NCI-H446 (cell line): ENCODE measurements around the gene MAG.

Experiments used
- DNase-seq, 2 experiments: peaks; one replicate each; lab custom pipeline; 2025; lab: John Stamatoyannopoulos, UW

MAG gene, protein sequence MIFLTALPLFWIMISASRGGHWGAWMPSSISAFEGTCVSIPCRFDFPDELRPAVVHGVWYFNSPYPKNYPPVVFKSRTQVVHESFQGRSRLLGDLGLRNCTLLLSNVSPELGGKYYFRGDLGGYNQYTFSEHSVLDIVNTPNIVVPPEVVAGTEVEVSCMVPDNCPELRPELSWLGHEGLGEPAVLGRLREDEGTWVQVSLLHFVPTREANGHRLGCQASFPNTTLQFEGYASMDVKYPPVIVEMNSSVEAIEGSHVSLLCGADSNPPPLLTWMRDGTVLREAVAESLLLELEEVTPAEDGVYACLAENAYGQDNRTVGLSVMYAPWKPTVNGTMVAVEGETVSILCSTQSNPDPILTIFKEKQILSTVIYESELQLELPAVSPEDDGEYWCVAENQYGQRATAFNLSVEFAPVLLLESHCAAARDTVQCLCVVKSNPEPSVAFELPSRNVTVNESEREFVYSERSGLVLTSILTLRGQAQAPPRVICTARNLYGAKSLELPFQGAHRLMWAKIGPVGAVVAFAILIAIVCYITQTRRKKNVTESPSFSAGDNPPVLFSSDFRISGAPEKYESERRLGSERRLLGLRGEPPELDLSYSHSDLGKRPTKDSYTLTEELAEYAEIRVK

DNA sequence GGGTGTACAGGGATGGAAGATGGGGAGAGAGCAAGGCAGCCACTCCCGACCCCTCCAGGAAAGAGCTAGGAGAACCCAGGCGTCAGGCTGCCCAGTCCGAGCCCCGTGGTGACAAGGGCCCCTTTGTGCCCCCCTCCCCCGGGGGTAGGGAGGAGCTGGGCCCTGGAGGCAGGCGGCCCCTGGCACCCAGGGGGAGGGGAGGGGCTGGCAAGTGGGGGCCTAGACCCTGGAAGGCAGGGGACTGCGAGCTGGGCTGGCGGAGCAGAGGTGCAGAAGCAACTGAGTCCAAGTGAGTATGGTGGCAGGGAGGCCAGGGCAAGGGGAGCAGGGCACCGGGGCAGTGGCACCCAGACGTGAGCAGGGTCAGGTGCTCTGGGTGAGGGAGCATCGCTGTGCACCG, at the start of gene MAG:
TSS of gene MAG (plus strand) at position 246 of the 400 bp plus-strand sequence. CDS start 3,248 bp downstream, outside the sequence.
- no peak for DNase-seq

DNA sequence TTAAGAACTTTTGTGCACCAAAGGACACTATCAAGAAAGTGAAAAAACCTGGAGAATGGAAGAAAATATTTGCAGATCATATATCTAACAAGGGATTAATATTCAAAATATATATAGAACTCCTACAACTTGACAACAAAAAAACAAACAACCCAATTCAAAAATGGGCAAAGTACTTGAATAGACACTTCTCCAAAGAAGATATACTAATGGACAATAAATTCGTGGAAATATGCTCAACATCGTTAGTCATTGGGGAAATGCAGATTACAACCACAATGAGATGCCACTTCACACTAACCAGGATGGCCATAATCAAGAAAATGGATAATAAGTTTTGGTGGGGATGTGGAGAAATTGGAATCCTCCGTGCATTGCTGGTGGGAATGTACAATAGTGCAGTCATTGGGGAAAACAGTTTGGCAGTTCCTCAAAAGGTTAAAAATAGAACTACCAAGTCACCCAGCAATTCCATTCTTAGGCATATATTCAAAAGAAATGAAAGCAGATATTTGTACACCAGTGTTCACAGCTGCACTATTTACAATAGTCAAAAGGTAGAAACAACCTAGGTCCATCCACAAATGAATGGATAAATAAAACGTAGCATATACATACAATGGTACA, 45.4 kb upstream of the MAG start:
- DNase-seq = no peak

DNA sequence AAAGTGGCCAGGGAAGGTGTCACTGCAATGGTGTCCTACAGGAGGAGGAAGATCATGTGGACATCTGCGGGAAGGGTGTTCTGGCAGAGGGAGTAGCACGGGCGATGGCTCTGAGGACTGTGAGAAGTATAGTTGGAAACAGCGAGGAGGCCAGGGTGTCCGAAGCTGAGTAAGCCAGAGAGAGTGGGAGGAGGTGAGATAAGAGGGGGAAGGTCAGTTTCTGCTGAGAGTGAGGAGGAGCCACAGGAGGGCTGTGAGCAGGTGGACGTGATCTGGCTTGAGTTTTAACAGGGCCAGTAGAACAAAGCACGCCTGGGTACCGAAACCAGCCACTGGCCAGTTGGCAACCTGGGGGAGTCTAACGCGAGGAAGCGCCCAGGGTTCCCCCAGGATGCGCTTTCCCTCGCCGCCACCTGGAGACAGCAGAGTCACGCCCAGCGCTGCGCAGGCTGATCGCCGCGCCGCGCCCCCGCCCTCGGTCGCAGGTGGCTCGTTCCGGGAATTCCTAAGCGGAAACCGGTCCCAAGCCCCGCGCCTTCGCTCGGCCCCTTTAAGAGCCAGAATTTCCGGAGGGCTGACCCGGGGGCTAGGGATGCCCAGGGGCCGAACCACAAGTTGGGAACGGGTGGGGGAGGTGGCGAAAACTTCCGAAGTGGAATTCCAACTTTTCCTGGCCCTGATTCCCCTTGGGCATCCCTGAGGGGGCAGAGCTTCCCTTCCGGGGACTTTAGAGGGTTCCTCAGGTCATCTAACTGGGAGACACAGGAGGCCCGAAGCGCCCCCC, 44.2 kb upstream of the MAG start:
- DNase-seq = no peak

DNA sequence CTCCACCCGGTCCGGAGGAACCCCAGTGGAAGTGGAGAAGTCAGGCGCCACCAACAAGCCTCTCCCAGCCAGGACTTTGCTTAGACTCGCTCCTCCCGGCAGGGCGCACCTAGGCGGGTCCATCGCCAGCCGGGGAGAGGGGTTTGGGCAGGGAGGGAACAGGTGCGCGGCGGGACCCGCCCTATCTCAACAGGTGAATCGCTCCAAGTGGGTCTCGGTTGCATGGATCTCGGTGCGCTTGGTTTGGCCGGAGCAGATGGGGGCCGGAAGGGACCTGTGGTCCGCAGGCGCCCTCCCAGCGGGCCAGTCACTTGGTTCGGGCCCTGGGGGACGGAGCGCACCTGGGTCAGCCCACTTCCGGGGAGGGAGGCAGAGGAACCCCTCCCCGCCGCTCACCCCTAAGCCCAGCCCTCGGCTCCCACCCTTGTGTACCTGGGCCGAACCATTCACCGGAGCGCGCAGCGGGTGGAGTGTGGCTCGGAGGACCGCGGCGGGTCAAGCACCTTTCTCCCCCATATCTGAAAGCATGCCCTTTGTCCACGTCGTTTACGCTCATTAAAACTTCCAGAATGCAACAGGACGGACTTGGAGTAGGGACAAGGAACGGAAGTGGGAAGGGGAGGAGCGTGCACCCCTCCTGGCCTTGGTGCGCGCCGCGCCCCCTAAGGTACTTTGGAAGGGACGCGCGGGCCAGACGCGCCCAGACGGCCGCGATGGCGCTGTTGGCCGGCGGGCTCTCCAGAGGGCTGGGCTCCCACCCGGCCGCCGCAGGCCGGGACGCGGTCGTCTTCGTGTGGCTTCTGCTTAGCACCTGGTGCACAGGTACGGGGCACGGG, 43.4 kb upstream of the MAG start, which contains the start of gene LSR:
TSS of gene LSR (plus strand) at position 693 of the 836 bp plus-strand sequence. CDS start at position 714, 21 bp downstream.
- DNase-seq = no peak

DNA sequence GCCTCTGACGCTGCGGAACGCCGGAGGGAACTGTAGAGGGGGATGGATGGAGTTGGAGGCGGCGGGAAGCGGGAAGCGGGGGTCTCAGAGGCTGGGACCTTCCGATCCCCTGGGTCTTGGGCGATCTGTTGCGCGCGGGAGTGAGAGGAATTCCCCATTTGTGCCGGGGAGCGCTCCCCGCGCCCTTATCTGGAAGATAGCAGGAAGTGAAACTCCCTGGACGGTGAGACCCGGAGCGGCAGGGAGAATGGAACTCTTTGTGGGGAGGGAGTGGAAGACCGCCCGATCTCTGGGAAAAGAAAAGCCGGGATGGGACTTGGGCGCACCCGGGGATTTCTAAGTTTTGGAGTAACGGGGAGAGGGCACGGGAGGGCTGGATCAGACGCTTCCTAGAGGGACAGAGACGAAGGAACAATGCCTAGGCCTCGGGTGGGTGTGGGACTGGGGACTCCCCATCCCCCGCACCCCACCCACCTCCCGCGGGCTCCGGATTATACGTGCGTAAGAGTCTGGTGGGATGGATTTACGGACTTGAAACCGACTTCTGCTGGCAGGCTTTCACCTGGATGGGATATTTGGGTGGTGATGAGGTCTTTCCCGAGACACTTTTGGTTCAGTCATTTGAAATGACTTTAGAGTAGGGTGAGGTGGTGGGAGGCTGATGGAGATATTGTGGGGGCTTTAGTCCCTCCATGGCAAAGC, 42.7 kb upstream of the MAG start:
- DNase-seq = no peak

DNA sequence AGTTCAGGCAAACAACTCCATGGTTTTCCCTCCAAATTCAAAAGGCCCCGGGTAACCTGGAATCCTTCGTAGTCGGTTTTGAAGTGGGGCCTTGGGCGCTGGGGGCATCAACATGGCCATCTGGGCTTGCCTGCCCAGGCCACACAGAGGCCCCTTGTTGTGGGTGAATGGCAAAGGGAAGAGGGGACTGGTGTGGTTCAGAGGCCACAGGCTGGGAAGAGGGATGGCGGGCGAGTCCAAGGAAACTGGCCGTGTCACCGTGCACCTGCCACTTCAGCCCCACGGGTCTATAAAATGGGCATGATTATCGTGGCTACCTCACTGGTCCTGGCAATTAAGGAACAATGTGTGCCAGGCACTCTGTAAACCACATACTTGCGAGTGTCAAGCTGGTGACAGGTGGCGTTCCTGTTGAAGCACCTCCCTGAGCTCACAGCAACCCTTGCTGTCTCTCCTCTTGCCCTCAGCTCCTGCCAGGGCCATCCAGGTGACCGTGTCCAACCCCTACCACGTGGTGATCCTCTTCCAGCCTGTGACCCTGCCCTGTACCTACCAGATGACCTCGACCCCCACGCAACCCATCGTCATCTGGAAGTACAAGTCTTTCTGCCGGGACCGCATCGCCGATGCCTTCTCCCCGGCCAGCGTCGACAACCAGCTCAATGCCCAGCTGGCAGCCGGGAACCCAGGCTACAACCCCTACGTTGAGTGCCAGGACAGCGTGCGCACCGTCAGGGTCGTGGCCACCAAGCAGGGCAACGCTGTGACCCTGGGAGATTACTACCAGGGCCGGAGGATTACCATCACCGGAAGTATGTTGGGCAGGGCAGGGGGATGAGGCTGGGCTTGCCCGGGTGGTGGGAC, 41.9 kb upstream of the MAG start:
- DNase-seq = no peak

DNA sequence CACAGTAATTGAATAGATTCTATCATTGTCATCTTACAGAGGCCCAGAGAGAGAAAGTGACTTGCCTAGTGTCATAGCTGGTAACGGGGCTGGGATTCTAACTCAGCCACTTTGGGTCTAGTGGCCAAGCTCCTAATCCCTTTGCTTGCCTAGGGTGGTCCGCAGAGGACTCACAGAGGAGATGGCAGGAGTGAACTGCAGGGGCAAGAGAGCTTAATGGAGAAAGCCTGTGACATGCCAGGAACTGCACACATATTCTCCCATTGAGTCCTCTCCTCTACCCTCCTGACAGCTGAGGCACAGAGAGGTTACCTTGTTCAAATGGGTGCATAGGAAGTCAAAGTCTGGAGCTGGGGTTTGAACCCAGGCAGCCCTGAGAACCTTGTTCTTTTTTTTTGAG, 40.5 kb upstream of the MAG start:
- no peak for DNase-seq

DNA sequence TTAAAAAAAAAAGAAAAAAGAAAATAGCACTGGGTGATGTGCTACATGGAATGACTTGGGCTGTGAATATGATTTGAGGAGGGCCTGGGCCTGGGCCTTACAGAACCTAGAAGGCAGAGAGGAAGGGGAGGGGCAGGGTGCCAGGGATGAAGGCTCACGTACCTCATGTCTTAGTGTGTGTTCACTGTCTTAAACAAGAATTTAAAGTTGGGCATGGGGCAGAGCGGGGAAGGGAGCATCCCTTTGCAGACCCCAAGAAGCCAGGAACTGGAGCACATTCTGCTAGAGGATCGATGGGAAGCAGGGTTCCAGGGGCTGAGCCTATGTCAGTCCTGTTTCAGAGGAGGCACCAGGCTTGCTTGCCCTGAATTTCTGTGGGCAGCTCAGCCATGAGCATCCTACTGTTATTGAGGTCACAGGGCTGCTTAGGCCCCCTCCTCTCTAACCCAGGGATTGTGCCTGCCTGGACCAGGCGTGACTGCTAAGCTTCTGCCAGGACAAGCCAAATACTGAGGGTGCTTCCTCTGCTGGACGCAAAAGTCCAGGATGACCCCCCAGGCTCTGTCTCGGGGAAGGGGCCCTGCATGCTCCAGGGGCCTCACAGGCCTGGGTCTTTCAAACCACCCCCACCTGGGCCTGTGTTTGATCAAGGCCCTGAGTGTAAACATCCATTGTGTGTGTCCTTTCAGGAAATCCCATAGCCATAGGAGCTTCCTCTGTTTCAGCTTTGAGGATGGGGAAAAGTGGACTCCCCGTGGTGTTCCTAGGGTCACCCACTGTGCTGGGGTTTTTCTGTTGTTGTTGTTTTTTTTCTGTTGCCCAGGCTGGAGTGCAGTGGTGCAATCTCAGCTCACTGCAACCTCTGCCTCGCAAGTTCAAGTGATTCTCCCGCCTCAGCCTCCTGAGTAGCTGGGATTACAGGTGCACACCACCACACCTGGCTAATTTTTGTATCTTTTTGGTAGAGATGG, 38.4 kb upstream of the MAG start:
- no peak for DNase-seq

DNA sequence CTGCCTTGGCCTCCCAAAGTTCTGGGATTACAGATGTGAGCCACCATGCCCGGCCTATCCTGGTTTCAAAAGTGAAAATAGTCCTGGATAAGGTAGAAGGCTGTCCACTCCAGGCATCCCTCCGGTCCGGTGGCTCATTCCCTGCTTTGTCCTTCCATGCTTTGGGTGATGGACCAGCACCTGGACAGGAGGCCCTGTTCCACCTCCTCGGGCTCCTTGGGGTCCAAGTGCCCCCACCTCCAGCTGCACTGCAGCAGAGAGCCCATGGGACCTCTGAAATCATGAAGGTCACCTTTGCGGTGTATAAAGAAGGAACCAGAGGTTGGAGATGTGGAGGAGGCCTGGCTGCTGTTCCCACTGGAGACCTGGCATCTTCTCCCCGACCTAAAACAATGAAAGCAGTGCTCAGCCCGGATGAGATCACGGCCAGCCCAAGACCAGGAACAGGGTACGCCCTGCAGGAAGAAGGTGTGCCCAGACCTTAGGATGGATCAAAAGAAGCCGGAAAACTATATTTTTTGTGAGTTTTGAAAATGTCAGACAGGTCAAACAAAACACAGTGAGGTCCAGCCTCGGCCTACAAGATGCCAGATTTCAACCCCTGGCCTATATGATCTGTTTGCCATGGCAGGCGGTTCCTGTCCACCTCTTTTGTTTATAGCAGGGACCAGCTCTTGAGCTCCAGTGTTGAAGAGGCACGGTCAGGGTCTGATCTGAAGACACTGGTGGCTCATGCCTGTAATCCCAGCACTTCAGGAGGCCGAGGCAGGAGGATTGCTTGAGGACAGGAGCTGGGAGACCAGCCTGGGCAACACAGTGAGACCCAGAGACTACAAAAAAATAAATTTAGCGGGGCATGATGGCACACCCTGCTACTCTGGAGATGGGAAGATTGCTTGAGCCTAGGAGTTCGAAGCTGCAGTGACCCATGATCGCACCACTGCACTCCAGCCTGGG, 37.3 kb upstream of the MAG start:
- DNase-seq = no peak

DNA sequence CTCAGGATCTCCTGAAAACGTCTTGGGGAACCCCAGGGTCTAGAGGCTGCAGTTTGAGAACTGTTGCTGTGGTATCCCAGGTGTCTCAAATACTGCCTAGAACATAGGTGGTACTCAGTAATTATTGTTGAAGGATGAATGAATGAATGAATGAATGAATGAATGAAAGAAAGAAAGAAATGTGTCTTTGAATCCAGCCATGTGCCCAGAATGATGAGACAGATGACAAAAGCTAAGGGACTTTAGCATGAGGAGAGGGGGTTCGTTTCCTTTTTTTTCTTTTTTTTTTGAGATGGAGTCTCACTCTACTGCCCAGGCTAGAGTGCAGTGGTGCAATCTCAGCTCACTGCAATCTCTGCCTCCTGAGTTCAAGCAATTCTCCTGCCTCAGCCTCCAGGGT, 35.4 kb upstream of the MAG start:
- no peak for DNase-seq

DNA sequence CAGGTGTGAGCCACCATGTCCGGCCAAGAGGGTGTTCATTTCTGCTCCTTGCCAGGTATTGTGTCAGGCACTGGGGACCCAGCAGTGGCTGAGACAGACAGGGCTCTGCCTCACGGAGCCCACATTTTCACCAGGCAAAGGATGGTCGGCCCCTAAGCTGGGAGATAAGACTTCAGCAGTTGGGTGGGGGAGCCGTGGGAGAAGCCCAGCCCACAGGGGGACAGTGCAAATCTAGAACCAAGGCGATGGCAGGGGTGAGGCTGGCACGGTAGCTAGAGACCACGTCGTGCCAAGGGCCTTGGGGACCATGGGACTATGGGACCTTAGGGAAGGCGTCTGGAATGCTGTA, 34.9 kb upstream of the MAG start:
- DNase-seq = no peak

DNA sequence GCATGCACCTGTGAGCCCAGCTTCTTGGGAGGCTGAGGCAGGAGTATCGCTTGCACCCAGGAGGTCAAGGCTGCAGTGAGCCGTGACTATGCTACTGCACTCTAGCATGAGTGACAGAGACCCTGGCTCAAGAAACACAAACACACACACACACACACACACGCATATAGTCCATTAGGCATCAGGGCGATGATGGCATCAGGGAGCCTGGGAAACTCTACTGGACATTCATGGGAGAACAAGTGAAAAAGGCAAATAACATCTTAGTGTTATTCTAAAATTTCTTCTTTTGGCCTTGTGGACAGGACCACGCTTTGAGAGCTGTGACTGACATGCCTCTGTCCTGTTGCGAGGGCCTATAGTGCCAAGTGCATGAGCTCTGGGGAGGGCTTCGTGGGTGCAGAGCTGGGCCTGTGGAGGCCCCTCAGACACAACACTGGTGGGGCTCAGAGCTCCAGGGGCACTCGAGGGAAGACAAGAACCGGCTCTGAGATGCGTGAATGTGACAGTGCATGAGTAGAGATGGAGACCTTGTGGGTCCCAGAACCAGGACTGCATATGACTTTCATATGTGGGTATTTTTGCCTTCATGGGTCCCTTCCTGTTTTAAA, 31.2 kb upstream of the MAG start:
- no peak for DNase-seq

DNA sequence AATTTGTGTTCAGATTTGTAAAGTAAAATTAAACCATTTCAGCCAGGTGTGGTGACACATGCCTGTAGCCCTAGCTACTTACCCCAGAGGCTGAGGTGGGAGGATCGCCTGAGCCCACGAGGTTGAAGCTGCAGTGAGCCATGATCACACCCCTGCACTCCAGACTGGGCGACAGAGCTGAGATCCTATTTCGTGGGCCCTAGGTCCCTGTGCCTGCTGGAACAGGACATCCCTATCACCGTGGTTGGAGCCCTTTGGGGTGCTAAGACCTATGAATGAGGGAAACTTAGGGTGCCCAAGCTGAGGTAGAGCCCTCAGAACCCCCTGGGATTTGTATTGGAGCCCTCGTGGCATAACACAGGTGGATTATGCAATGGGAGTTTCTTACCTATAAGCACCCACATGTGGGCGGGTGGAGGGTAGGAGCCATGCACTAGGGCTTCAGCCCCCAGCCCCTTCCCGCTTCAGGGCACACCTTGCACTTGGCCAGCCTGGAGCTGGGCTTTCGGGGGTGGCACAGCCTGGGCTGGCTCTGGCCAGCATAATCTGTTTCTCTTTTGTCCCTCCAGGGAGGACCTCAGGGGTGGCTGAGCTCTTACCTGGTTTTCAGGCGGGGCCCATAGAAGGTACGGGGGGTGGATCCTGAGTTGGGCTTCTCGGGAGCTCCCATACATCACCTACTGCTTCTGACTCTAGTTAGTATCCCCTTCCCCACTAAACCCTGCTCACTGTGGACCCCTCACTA, 30.4 kb upstream of the MAG start:
- DNase-seq = no peak

DNA sequence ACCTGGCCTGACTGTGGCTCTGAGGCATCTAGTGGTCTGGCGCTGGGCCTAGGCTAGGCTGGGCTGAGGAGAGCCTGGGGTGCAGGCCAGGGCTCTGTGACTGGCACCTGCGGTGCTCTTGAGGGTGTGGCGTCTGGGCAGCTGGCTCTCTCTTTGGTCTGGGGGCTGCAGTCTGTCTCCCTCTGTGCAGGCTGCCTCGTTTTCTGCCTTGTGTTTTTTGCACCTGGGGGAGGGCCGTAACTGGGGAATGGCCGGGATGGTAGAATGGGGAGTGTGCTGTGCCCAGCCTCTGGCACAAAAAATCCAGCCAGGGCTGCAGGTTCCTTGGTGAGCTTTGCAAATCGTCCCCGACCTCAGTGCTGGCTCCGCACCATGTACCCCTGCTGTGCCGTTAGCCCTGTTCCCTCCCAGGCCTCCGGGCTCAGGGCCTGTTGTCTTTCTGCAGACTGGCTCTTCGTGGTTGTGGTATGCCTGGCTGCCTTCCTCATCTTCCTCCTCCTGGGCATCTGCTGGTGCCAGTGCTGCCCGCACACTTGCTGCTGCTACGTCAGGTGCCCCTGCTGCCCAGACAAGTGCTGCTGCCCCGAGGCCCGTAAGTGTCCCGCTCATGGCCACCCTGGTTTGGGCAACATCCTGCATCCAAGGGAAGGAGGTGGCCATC, 29.7 kb upstream of the MAG start:
- DNase-seq = no peak

DNA sequence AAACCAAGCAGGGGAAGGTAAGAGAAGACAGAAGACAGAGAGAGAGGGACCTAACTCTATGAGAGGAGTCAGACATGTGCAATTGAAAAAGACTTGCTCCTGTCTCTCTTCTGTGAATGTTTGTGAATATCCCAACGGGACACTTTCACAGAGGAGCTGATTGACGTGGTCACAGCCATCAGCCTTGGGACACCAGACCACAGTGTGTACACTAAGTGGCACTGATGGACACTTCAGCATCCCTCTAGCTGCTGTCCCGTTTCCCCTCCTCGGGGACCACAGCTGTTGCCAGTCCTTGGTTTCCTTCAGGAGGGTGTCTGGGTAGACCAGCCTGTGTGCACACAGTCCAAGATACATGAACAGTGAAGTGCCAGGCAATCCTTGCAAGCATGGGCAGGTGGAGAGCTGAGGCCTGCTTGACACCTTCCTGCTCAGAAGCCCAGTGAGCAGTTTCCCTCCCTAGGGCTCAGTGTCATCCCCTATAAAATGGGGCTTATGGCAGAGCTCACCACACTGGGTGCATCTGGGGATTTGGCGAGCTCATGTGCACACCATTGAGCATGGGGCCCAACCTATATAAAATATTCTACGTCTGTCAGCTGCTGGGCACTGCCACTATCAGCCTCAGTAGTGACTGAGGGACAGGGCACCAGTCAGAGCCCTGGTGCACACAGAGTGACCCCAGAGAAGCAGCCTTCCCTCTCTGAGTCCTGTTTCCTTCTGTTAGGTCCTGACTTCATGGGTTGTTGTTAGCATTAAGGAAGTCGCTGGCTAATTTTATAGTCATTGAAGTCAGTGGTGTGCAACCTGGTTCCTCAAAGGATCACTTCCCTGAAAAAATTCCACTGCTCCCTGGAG, 27.5 kb upstream of the MAG start:
- DNase-seq = no peak
